ENCODE results near the gene HIVEP2.

DNA sequence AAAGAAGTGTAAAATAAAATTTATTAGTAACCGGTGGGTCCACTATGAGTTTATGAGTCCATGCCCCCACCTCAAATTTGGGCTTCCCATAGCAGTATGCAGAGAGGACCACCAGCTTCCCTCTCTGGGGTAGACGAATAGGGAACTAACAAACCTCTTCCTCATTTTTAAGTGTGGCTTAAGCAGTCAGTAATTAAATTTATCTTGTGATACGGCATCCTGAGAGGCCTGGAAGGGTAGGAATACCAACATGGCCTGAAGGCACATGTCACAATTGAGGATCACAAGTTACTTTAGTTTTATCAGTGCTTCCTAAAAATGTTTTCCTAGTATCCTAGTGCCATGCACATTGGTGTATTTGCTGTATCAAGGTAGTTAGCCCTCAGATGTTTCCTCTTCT, 239.9 kb downstream of the HIVEP2 start:
- TF ChIP-seq CTCF (IDR thresholded peaks at IDR 0.05) (no peak), POLR2A (IDR thresholded peaks at IDR 0.05) (no peak)
